Sigmoid colon (tissue), 7 donors: Measurements from ENCODE around the gene SLC25A34. TPM values are rescaled to one million over a fixed set of nuclear protein-coding genes. Genes with fewer than 3 reads are reported as not detected.
A peak's percentile ranks its signal among the peaks of the same experiment; 100 is the strongest.

Experiments
- DNase-seq: peaks from one replicate; pipeline ENCODE4 v3.0.0-alpha.2; 2019
- H3K27ac ChIP-seq, 4 donors: fragments of 200-600 bp; sonication (generic); one replicate each; pipeline ENCODE4 v1.5.1; 2016 to 2019; ENCODE audit warnings: mild to moderate bottlenecking in 1 of 4
- H3K27me3 ChIP-seq, 3 donors: fragments of 200-600 bp; sonication (generic); one replicate each; pipeline ENCODE4 v1.5.1; 2019; ENCODE audit warnings: mild to moderate bottlenecking in 1 of 3
- H3K36me3 ChIP-seq, 4 donors: fragments of 200-600 bp; sonication (generic); one replicate each; pipeline ENCODE4 v1.5.1; 2016 to 2019
- H3K4me1 ChIP-seq, 4 donors: fragments of 200-600 bp; sonication (generic); one replicate each; pipeline ENCODE4 v1.5.1; 2017 to 2019
- H3K4me3 ChIP-seq, 4 donors: fragments of 200-600 bp; sonication (generic); one replicate each; pipeline ENCODE4 v1.5.1; 2017 to 2019; ENCODE audit warnings: mild to moderate bottlenecking in 2 of 4, moderate library complexity in 1 of 4
- H3K9me3 ChIP-seq, 4 donors: fragments of 200-600 bp in 3 of 4; sonication (generic) in 3 of 4; one replicate each; pipeline versions ENCODE4 v1.5.1 to v1.6.1; 2013 to 2019
- EP300 ChIP-seq, 4 donors: sonication (generic); formaldehyde crosslinking; IDR thresholded peaks; one replicate each; pipeline ENCODE4 v1.6.1; 2017; ENCODE audit warnings: antibody characterized with exemption in 4 of 4
- POLR2A ChIP-seq, 2 donors: fragments of 450-650 bp; IDR thresholded peaks; one replicate each; pipeline ENCODE4 v1.6.1; 2016; ENCODE audit warnings: antibody characterized with exemption in 2 of 2, mild to moderate bottlenecking in 2 of 2, moderate library complexity in 2 of 2
- POLR2AphosphoS5 ChIP-seq, 4 donors: sonication (generic); formaldehyde crosslinking; IDR thresholded peaks; one replicate each; pipeline ENCODE4 v1.6.1; 2017; ENCODE audit warnings: antibody characterized with exemption in 4 of 4
- WGBS, 2 donors: extraction: QIAGEN DNeasy Blood & Tissue Kit; methylation state at CpG; one replicate each; pipeline ENCODE4 v1.1.7; 2013; 5-methylcytosine and 5-hydroxymethylcytosine counted together
- intact Hi-C: fragments of 100-400 bp; cut with DNase I; formaldehyde crosslinking; loops from one replicate; pipeline ENCODE4 v1.15.1; 2023
- polyA plus RNA-seq, 3 donors: library from polyadenylated mRNA; stranded (reverse); fragments of 200-250 nt; gene quantifications; one replicate each; pipeline ENCODE4 v1.2.3, GENCODE V29; 2013
- total RNA-seq, 4 donors: library from RNA; depleted of rRNA; stranded (reverse); fragments of >200 nt; gene quantifications; one replicate each; pipeline ENCODE4 v1.1.0, GENCODE V29; 2016
- TF ChIP-seq, protein P1 (sequence below), 4 experiments: fragments of 450-650 bp in 3 of 4; fragments of 200-600 bp in 1 of 4; IDR thresholded peaks; one replicate each; pipeline ENCODE4 v1.5.1; 2016 to 2019; ENCODE audit warnings: antibody characterized with exemption in 4 of 4, mild to moderate bottlenecking in 3 of 4, moderate library complexity in 2 of 4
- donor health status: healthy with polysubstance abuse.
- donor health status: Bipolar disorder and iron deficiency.
- donor health status: healthy.

Gene SLC25A34
- total and polyA plus RNA-seq, 7 donors: 0.36 to 16.0 (median 1.8) TPM

DNA sequence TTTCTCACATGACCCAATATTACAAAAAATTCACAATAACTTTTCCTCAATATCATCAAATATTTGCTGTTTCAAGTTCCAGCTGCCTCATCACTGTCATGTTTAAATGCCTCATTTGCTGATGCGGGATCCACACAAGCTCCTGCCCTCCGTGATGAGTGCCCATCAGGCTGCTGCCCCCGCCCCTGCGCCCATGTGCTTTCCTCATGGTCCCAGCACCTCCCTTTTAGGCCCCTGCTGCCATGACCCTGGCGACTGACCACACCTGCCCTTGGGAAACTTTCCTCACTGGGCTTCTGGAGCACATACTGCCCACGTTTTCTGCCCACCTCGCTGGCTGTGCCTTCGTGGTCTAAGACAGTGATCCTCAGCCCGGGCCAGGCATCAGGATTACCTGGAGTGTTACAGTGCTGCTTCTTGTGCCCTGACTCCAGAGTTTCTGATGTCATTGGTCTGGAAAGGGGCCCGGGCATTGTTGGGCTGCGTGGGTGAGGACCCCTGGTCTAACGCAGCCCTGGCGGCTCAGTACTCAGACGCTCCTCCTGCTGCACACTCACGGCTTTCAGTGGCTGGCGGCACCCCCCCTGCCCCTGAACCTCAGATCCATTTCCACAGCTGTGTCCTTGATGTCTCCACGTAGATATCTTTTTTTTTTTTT is 31.4 kb upstream of the SLC25A34 start:
- intact Hi-C loops: loop anchor here (5.0 kb wide), 1 partner anchor 87 kb away; the partner anchor contains the start of gene DDI2
- Histone ChIP-seq H3K36me3 (peaks cover 0 to 8% (median 0%) of the 10 kb centered on the region in 4 donors), H3K27me3 (no peaks in the 10 kb centered on the region), H3K27ac (peak overlapping the region; percentile 86 to 90 (median 89)), H3K9me3 (no peaks in the 10 kb centered on the region), H3K4me1 (peaks cover 0 to 70% (median 61%) of the 10 kb centered on the region in 4 donors), H3K4me3 (no peak overlapping the region)
- 88 to 95% methylated on average over 17 of the region's 17 CpGs for WGBS, 2 donors
- TF ChIP-seq POLR2A (IDR thresholded peaks at IDR 0.05): no peak
- TF ChIP-seq EP300 (IDR thresholded peaks at IDR 0.05): no peak
- no peak for TF ChIP-seq POLR2AphosphoS5 (IDR thresholded peaks at IDR 0.05)
- TF ChIP-seq, protein P1, sequence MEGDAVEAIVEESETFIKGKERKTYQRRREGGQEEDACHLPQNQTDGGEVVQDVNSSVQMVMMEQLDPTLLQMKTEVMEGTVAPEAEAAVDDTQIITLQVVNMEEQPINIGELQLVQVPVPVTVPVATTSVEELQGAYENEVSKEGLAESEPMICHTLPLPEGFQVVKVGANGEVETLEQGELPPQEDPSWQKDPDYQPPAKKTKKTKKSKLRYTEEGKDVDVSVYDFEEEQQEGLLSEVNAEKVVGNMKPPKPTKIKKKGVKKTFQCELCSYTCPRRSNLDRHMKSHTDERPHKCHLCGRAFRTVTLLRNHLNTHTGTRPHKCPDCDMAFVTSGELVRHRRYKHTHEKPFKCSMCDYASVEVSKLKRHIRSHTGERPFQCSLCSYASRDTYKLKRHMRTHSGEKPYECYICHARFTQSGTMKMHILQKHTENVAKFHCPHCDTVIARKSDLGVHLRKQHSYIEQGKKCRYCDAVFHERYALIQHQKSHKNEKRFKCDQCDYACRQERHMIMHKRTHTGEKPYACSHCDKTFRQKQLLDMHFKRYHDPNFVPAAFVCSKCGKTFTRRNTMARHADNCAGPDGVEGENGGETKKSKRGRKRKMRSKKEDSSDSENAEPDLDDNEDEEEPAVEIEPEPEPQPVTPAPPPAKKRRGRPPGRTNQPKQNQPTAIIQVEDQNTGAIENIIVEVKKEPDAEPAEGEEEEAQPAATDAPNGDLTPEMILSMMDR (IDR thresholded peaks at IDR 0.05): no peak
- DNase-seq: no peak

DNA sequence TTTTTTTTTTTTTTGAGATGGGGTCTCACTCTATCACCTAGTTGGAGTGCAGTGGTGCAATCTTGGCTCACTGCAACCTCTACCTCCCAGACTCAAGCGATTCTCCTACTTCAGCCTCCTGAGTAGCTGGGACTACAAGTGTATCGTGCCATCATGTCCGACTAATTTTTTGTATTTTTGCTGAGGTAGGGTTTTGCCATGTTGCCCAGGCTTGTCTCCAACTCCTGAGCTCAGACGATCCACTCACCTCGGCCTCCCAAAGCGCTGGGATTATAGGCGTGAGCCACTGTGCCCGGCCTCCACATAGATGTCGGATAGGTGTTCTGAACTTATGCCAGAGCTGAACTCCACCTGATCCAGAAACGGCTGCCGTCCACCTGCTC is 30.9 kb upstream of the SLC25A34 start:
- intact Hi-C loops: no loop called here
- TF ChIP-seq POLR2AphosphoS5 (IDR thresholded peaks at IDR 0.05) (no peak), POLR2A (IDR thresholded peaks at IDR 0.05) (no peak), EP300 (IDR thresholded peaks at IDR 0.05) (no peak)
- TF ChIP-seq, protein P1 (IDR thresholded peaks at IDR 0.05): no peak
- no peak overlapping the region for H3K4me3 ChIP-seq
- no peaks in the 10 kb centered on the region for H3K9me3 ChIP-seq
- H3K4me1 ChIP-seq: peaks cover 0 to 66% (median 56%) of the 10 kb centered on the region in 4 donors
- 95% methylated on average over 11 of the region's 11 CpGs for WGBS, 2 donors
- peak overlapping the region; percentile 9 to 90 (median 89) for H3K27ac ChIP-seq
- DNase-seq: no peak
- peaks cover 0 to 8% (median 0%) of the 10 kb centered on the region in 4 donors for H3K36me3 ChIP-seq
- H3K27me3 ChIP-seq: no peaks in the 10 kb centered on the region

DNA sequence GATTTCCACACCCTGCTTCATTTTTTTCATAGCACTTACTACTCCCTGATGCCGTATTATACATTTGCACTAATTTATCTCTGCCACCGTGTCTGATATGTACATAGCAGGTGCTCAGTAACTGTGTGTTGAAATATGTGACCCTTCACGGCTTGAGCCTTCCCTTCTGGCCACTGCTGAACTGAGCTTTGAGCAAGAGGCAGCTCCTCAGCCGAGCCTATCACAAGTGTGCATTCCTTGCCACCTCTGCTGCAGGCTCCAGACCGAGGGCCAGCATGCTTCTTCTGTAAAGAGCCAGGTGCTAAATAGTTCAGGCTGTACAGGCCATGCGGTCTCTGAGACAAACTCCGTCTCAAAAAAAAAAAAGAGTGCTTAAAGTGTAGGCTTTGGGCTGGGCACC is 29.3 kb upstream of the SLC25A34 start:
- no peaks in the 10 kb centered on the region for H3K9me3 ChIP-seq
- H3K27me3 ChIP-seq: no peaks in the 10 kb centered on the region
- no peak for TF ChIP-seq POLR2AphosphoS5 (IDR thresholded peaks at IDR 0.05)
- TF ChIP-seq EP300 (IDR thresholded peaks at IDR 0.05): no peak
- TF ChIP-seq, protein P1 (IDR thresholded peaks at IDR 0.05): no peak
- no peak for TF ChIP-seq POLR2A (IDR thresholded peaks at IDR 0.05)
- peaks cover 0 to 61% (median 48%) of the 10 kb centered on the region in 4 donors for H3K4me1 ChIP-seq
- peaks cover 0 to 8% (median 0%) of the 10 kb centered on the region in 4 donors for H3K36me3 ChIP-seq
- peak overlapping the region in 2 of 4 donors; percentile 2 to 88 for H3K27ac ChIP-seq
- no peak overlapping the region for H3K4me3 ChIP-seq
- WGBS, 2 donors: 85 to 86% methylated on average over 7 of the region's 7 CpGs
- intact Hi-C loops: no loop called here
- no peak for DNase-seq

DNA sequence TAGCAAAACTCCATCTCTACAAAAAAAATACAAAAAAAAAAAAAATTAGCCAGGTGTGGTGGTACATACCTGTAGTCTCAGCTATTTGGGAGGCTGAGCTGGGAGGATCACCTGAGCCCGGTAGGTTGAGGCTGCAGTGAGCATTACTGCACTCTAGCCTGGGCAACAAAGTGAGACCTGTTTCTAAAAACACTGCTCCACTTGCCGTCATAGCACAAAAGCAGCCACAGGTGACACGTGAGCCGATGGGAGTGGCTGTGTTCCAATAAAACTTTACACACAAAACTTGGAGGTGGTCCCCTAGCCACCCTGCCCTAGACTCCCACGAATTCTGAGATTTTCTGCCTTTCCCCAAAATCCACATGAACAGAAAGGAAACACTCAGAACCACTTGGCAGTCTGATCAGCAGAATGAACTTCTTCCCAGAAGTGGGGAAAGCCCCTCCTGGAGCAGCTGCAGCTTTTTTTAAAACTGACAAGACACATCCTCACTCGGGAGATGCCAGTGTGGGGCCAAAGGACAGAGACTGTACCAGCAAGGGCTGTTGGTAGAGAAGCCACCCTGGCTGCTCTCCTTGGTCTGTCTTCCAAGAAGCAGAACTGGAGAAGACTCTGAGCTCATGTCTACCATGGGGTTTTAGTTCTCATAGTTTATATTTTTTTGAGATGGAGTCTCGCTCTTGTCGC is 28.7 kb upstream of the SLC25A34 start:
- Histone ChIP-seq H3K9me3 (no peaks in the 10 kb centered on the region), H3K36me3 (peaks cover 0 to 8% (median 0%) of the 10 kb centered on the region in 4 donors), H3K27ac (peak overlapping the region in 2 of 4 donors; percentile 25 to 88), H3K4me3 (no peak overlapping the region), H3K4me1 (peaks cover 0 to 60% (median 48%) of the 10 kb centered on the region in 4 donors), H3K27me3 (no peaks in the 10 kb centered on the region)
- intact Hi-C loops: no loop called here
- DNase-seq: no peak
- no peak for TF ChIP-seq EP300 (IDR thresholded peaks at IDR 0.05)
- TF ChIP-seq POLR2AphosphoS5 (IDR thresholded peaks at IDR 0.05): no peak
- no peak for TF ChIP-seq POLR2A (IDR thresholded peaks at IDR 0.05)
- TF ChIP-seq, protein P1 (IDR thresholded peaks at IDR 0.05): no peak
- 55 to 79% methylated on average over 8 of the region's 8 CpGs for WGBS, 2 donors
